Hematopoietic multipotent progenitor cell treated with erythropoietin and hydrocortisone succinate and interleukin-3 and kit ligand, for 17 days (in vitro differentiated cells): ENCODE measurements around the gene JRKL.
A peak's percentile ranks its signal among the peaks of the same experiment; 100 is the strongest.

Source experiments
- DNase-seq: peaks from one replicate; pipeline ENCODE4 v3.0.0-alpha.2; 2015; ENCODE audit warnings: low spot score

Gene JRKL

GRCh38 chr11:96389720-96390487 is at the start of gene JRKL, which contains the start of gene CCDC82:
Gene JRKL (plus strand): TSS chr11:96390013. CDS start chr11:96390650, 637 bp downstream.
Gene CCDC82 (minus strand): TSS chr11:96389912. CDS start chr11:96384747, 5,165 bp downstream.
- peak; percentile 94 for DNase-seq

- DNase-seq, result no peak
Measured at GRCh38 chr11:96340555-96340885, 49.3 kb upstream of the JRKL start.

- DNase-seq, result no peak
Measured at GRCh38 chr11:96341211-96342013, 48.4 kb upstream of the JRKL start.

GRCh38 chr11:96342014-96342960 is 47.5 kb upstream of the JRKL start:
- DNase-seq, result no peak

GRCh38 chr11:96342961-96343711 is 46.7 kb upstream of the JRKL start, which contains the start of gene MAML2:
Gene MAML2 (minus strand): TSS chr11:96343195. CDS start chr11:96341895, 1,300 bp downstream.
- DNase-seq, result peak; percentile 65

- no peak for DNase-seq
Measured at GRCh38 chr11:96356848-96357247, 33.0 kb upstream of the JRKL start.

GRCh38 chr11:96357794-96358193 is 32.0 kb upstream of the JRKL start:
- no peak for DNase-seq

GRCh38 chr11:96358321-96358720 is 31.5 kb upstream of the JRKL start:
- DNase-seq, result no peak

GRCh38 chr11:96361778-96362177 is 28.0 kb upstream of the JRKL start:
- no peak for DNase-seq

GRCh38 chr11:96365493-96365892 is 24.3 kb upstream of the JRKL start:
- no peak for DNase-seq

GRCh38 chr11:96366024-96366423 is 23.8 kb upstream of the JRKL start:
- no peak for DNase-seq

- DNase-seq, result no peak
Measured at GRCh38 chr11:96367342-96367741, 22.5 kb upstream of the JRKL start.

- no peak for DNase-seq
Measured at GRCh38 chr11:96373826-96374225, 16.0 kb upstream of the JRKL start.

- DNase-seq, result no peak
Measured at GRCh38 chr11:96376796-96377195, 13.0 kb upstream of the JRKL start.

- no peak for DNase-seq
Measured at GRCh38 chr11:96384156-96384555, 5.7 kb upstream of the JRKL start.

- no peak for DNase-seq
Measured at GRCh38 chr11:96385187-96385586, 4.6 kb upstream of the JRKL start.

GRCh38 chr11:96388891-96389719 is 708 bp upstream of the JRKL start:
- DNase-seq, result no peak

GRCh38 chr11:96390488-96390792 is 627 bp downstream of the JRKL start:
- no peak for DNase-seq

GRCh38 chr11:96391698-96392307 is 2.0 kb downstream of the JRKL start:
- no peak for DNase-seq

GRCh38 chr11:96393753-96394348 is 4.0 kb downstream of the JRKL start:
- peak; percentile 34 for DNase-seq
